HEK293T (cell line): ENCODE results near the gene NASP.

ENCODE experiments used
- ARNT ChIP-seq: fragments of 450-650 bp; IDR thresholded peaks from 2 replicates; pipeline ENCODE4 v1.6.1; 2017; ENCODE audit warnings: mild to moderate bottlenecking
- BHLHE40 ChIP-seq: fragments of 450-650 bp; IDR thresholded peaks from 2 replicates; pipeline ENCODE4 v1.6.1; 2016; ENCODE audit warnings: mild to moderate bottlenecking, moderate library complexity, borderline replicate concordance
- ELF4 ChIP-seq: fragments of 450-650 bp; IDR thresholded peaks from 2 replicates; pipeline ENCODE4 v1.6.1; 2017; ENCODE audit warnings: antibody characterized with exemption
- FOXA1 ChIP-seq: fragments of 450-650 bp; IDR thresholded peaks from 2 replicates; pipeline ENCODE4 v1.6.1; 2016; ENCODE audit warnings: mild to moderate bottlenecking
- FOXK2 ChIP-seq: fragments of 450-650 bp; IDR thresholded peaks from 2 replicates; pipeline ENCODE4 v1.6.1; 2016; ENCODE audit warnings: mild to moderate bottlenecking
- FOXM1 ChIP-seq: fragments of 450-650 bp; IDR thresholded peaks from 2 replicates; pipeline ENCODE4 v1.6.1; 2017; ENCODE audit warnings: mild to moderate bottlenecking, borderline replicate concordance
- HDGF ChIP-seq: fragments of 450-650 bp; IDR thresholded peaks from 2 replicates; pipeline ENCODE4 v1.6.1; 2017; ENCODE audit warnings: antibody characterized with exemption, borderline replicate concordance
- NFRKB ChIP-seq: fragments of 450-650 bp; IDR thresholded peaks from 2 replicates; pipeline ENCODE4 v1.6.1; 2016; ENCODE audit warnings: mild to moderate bottlenecking, moderate library complexity
- SP1 ChIP-seq: fragments of 450-650 bp; IDR thresholded peaks from 2 replicates; pipeline ENCODE4 v1.6.1; 2017
- SUZ12 ChIP-seq: fragments of 450-650 bp; IDR thresholded peaks from 2 replicates; pipeline ENCODE4 v1.6.1; 2016; ENCODE audit warnings: mild to moderate bottlenecking
- ZNF384 ChIP-seq: fragments of 450-650 bp; IDR thresholded peaks from 2 replicates; pipeline ENCODE4 v1.6.1; 2016
- TF ChIP-seq, protein P1 (sequence below): fragments of 450-650 bp; IDR thresholded peaks from 2 replicates; pipeline ENCODE4 v1.6.1; 2016

DNA sequence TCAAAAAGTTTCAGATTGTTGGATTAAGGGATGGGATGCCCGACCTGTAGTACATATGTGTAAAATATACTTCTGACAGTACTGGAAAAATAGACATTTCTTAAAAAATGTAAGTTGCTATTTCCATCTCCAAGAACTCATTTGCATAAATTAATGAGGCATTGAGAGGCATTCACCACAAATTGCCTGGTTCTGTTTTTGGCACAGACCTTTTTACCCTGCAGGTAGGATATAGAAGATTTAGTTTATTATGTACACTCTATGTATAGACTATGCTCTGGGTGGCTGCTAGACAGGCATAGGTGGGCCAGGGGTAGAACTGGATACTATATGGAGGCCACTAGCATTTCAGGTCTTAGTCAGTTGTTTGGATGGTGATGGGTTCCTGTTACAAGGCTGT lies 32.0 kb downstream of the NASP start:
- TF ChIP-seq SUZ12, result no peak
- no peak for TF ChIP-seq FOXA1
- TF ChIP-seq ELF4, result no peak
- TF ChIP-seq HDGF, result no peak
- TF ChIP-seq, protein P1, sequence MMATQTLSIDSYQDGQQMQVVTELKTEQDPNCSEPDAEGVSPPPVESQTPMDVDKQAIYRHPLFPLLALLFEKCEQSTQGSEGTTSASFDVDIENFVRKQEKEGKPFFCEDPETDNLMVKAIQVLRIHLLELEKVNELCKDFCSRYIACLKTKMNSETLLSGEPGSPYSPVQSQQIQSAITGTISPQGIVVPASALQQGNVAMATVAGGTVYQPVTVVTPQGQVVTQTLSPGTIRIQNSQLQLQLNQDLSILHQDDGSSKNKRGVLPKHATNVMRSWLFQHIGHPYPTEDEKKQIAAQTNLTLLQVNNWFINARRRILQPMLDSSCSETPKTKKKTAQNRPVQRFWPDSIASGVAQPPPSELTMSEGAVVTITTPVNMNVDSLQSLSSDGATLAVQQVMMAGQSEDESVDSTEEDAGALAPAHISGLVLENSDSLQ, result no peak
- no peak for TF ChIP-seq SP1
- no peak for TF ChIP-seq BHLHE40
- no peak for TF ChIP-seq ZNF384
- TF ChIP-seq FOXM1, result no peak
- TF ChIP-seq FOXK2, result no peak
- no peak for TF ChIP-seq NFRKB
- no peak for TF ChIP-seq ARNT
